Measurements from ENCODE around the gene IDH3B. TPM values are rescaled to one million over a fixed set of nuclear protein-coding genes. Genes with fewer than 3 reads are reported as not detected.

The IDH3B gene
- total and polyA plus RNA-seq, 9 of the 15 experiments (the other 6 are each of a cell fraction or from before 2014, with no cell fraction given) = 91.7 to 224 (median 155) TPM

DNA sequence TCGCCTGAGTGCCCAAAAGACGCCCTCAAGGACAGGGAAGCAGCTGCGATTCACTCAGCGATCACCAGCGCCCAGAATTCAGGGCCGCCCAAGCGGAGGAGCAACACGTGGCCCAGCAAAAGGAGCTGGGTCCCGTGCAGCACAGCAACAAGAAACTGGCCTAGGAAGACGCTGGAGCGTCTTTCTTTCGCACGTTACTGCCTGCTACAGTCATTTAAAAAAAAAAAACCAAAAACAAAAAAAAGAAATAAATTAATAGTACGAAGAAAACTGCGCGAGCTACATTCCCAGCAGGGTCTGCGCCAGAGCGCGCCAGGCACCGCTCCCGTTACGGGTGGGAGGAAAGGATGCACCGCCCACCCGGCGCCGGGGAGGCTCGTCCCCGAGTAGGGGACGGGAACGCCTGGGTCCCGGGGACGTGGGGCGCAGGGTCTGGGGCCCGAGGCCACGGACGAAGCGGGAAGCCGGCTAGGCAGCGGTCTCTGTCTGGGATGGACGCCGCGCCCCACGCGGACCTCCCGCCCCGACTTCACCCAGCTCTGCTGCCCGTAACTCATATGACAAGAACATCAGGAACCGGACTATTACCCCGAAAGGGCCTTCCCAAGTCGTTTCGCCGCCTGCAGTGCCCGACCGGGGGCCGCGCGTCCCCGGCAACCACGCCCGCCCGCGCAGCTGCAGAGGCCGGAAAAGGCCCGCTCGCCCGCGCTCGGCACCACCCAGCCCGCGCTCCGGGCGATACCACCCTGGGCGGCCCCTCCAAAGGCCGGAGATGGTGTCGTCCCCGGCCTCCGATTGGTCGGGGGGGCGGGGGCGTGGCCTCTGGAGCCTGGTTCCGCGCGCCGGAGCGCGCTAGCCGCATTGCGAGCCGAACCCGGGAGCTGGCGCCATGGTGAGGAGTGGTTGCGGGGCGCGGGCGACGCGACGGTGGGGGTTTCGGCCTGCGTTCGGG, 12.0 kb downstream of the IDH3B start, which contains the start of gene NOP56 (continued):
- TF ChIP-seq, protein P1, sequence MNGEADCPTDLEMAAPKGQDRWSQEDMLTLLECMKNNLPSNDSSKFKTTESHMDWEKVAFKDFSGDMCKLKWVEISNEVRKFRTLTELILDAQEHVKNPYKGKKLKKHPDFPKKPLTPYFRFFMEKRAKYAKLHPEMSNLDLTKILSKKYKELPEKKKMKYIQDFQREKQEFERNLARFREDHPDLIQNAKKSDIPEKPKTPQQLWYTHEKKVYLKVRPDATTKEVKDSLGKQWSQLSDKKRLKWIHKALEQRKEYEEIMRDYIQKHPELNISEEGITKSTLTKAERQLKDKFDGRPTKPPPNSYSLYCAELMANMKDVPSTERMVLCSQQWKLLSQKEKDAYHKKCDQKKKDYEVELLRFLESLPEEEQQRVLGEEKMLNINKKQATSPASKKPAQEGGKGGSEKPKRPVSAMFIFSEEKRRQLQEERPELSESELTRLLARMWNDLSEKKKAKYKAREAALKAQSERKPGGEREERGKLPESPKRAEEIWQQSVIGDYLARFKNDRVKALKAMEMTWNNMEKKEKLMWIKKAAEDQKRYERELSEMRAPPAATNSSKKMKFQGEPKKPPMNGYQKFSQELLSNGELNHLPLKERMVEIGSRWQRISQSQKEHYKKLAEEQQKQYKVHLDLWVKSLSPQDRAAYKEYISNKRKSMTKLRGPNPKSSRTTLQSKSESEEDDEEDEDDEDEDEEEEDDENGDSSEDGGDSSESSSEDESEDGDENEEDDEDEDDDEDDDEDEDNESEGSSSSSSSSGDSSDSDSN (IDR thresholded peaks at IDR 0.05; ENCODE audit: borderline replicate concordance in 1 of 2, low read depth in 2 of 2, low read length in 2 of 2) = no peak
- TF ChIP-seq, protein P2, sequence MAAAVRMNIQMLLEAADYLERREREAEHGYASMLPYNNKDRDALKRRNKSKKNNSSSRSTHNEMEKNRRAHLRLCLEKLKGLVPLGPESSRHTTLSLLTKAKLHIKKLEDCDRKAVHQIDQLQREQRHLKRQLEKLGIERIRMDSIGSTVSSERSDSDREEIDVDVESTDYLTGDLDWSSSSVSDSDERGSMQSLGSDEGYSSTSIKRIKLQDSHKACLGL (CRISPR knock-in tag; IDR thresholded peaks at IDR 0.05; ENCODE audit: borderline replicate concordance, poor library complexity, severe bottlenecking) = no peak
- TF ChIP-seq, protein P3, sequence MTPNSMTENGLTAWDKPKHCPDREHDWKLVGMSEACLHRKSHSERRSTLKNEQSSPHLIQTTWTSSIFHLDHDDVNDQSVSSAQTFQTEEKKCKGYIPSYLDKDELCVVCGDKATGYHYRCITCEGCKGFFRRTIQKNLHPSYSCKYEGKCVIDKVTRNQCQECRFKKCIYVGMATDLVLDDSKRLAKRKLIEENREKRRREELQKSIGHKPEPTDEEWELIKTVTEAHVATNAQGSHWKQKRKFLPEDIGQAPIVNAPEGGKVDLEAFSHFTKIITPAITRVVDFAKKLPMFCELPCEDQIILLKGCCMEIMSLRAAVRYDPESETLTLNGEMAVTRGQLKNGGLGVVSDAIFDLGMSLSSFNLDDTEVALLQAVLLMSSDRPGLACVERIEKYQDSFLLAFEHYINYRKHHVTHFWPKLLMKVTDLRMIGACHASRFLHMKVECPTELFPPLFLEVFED (CRISPR knock-in tag; conservative IDR thresholded peaks at IDR 0.05) = no peak
- TF ChIP-seq, protein P4, sequence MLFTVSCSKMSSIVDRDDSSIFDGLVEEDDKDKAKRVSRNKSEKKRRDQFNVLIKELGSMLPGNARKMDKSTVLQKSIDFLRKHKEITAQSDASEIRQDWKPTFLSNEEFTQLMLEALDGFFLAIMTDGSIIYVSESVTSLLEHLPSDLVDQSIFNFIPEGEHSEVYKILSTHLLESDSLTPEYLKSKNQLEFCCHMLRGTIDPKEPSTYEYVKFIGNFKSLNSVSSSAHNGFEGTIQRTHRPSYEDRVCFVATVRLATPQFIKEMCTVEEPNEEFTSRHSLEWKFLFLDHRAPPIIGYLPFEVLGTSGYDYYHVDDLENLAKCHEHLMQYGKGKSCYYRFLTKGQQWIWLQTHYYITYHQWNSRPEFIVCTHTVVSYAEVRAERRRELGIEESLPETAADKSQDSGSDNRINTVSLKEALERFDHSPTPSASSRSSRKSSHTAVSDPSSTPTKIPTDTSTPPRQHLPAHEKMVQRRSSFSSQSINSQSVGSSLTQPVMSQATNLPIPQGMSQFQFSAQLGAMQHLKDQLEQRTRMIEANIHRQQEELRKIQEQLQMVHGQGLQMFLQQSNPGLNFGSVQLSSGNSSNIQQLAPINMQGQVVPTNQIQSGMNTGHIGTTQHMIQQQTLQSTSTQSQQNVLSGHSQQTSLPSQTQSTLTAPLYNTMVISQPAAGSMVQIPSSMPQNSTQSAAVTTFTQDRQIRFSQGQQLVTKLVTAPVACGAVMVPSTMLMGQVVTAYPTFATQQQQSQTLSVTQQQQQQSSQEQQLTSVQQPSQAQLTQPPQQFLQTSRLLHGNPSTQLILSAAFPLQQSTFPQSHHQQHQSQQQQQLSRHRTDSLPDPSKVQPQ (CRISPR knock-in tag; IDR thresholded peaks at IDR 0.05; ENCODE audit: borderline replicate concordance) = no peak
- TF ChIP-seq DDX20 (tag; IDR thresholded peaks at IDR 0.05; ENCODE audit: low read depth) = no peak
- no peak for TF ChIP-seq FOXA1 (IDR thresholded peaks at IDR 0.05; ENCODE audit: borderline replicate concordance)
- no peak for TF ChIP-seq ZFP1 (CRISPR knock-in tag; IDR thresholded peaks at IDR 0.05)
- no peak for TF ChIP-seq ZNF384 (IDR thresholded peaks at IDR 0.05; ENCODE audit: low read depth, low read length)
- TF ChIP-seq ZNF778 (CRISPR knock-in tag; IDR thresholded peaks at IDR 0.05) = no peak
- TF ChIP-seq NR1H2 (CRISPR knock-in tag; IDR thresholded peaks at IDR 0.05) = peak; percentile 76; the same call in 1 of the 2 replicates
- no peak for TF ChIP-seq EZH2 (IDR thresholded peaks at IDR 0.05; ENCODE audit: borderline replicate concordance, low read depth, low read length)
- TF ChIP-seq HEY1 (CRISPR knock-in tag; IDR thresholded peaks at IDR 0.05; ENCODE audit: borderline replicate concordance) = no peak
- no peak for TF ChIP-seq KLF16 (IDR thresholded peaks at IDR 0.05)
- no peak for TF ChIP-seq ZFP30 (CRISPR knock-in tag; IDR thresholded peaks at IDR 0.05; ENCODE audit: borderline replicate concordance)
- 0 out of 2 replicates have a peak, but pooled peaks have one; percentile 7 for TF ChIP-seq SOX6 (IDR thresholded peaks at IDR 0.05)
- no peak for TF ChIP-seq ZNF695 (CRISPR knock-in tag; IDR thresholded peaks at IDR 0.05)
- TF ChIP-seq, protein P5, sequence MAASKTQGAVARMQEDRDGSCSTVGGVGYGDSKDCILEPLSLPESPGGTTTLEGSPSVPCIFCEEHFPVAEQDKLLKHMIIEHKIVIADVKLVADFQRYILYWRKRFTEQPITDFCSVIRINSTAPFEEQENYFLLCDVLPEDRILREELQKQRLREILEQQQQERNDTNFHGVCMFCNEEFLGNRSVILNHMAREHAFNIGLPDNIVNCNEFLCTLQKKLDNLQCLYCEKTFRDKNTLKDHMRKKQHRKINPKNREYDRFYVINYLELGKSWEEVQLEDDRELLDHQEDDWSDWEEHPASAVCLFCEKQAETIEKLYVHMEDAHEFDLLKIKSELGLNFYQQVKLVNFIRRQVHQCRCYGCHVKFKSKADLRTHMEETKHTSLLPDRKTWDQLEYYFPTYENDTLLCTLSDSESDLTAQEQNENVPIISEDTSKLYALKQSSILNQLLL (CRISPR knock-in tag; IDR thresholded peaks at IDR 0.05; ENCODE audit: borderline replicate concordance) = no peak
- TF ChIP-seq MTA2 (IDR thresholded peaks at IDR 0.05; ENCODE audit: low read depth) = no peak
- no peak for TF ChIP-seq ZC3H11A (IDR thresholded peaks at IDR 0.05; ENCODE audit: low read depth, low read length)

Measured in K562 (cell line).